Endometrium (tissue), 2 donors: ENCODE results near the gene DPM1.
"Not testable (repeated sequence)": the region's sequence is repeated elsewhere in the genome, so short reads cannot be mapped to it uniquely, and the experiment has no call there.

ENCODE experiments used
- FAIRE-seq: peaks from 2 replicates; lab custom pipeline; 2012; peaks lifted over from hg19 to GRCh38; lab: Jason Lieb, UNC
- donor health status: control.
- donor health status: control.

Gene DPM1

GRCh38 chr20:50980071-50980681, 21.8 kb upstream of the DPM1 start:
- no peak for FAIRE-seq

GRCh38 chr20:50978533-50978932, 20.2 kb upstream of the DPM1 start:
- not testable (repeated sequence) for FAIRE-seq

- FAIRE-seq, result no peak
Observed at GRCh38 chr20:50977066-50978021, 19.0 kb upstream of the DPM1 start.

- FAIRE-seq, result no peak
Observed at GRCh38 chr20:50975701-50976330, 17.5 kb upstream of the DPM1 start.

- FAIRE-seq, result no peak
Observed at GRCh38 chr20:50969912-50970311, 11.6 kb upstream of the DPM1 start.

GRCh38 chr20:50969435-50969834, 11.1 kb upstream of the DPM1 start:
- no peak for FAIRE-seq

GRCh38 chr20:50968289-50968688, 10.0 kb upstream of the DPM1 start:
- no peak for FAIRE-seq

- FAIRE-seq, result no peak
Observed at GRCh38 chr20:50967586-50967985, 9.3 kb upstream of the DPM1 start.

- no peak for FAIRE-seq
Observed at GRCh38 chr20:50959543-50960126, 1.3 kb upstream of the DPM1 start.

GRCh38 chr20:50958615-50959542, 547 bp upstream of the DPM1 start, which contains the start of gene MOCS3:
Gene MOCS3, plus strand, starts transcription at chr20:50958818. Its CDS starts 25 bp downstream, at chr20:50958843.
- FAIRE-seq, result peak; percentile 23

GRCh38 chr20:50957276-50957675, 1.1 kb downstream of the DPM1 start:
- no peak for FAIRE-seq

GRCh38 chr20:50953821-50954220, 4.5 kb downstream of the DPM1 start:
- no peak for FAIRE-seq

- FAIRE-seq, result no peak
Observed at GRCh38 chr20:50953196-50953595, 5.1 kb downstream of the DPM1 start.

GRCh38 chr20:50948132-50948785, 10.1 kb downstream of the DPM1 start:
- FAIRE-seq, result no peak

- FAIRE-seq, result no peak
Observed at GRCh38 chr20:50943069-50943468, 15.3 kb downstream of the DPM1 start.

- no peak for FAIRE-seq
Observed at GRCh38 chr20:50933589-50933988, 24.7 kb downstream of the DPM1 start.

GRCh38 chr20:50932691-50933280, 25.5 kb downstream of the DPM1 start:
- FAIRE-seq, result no peak

GRCh38 chr20:50932016-50932485, 26.3 kb downstream of the DPM1 start:
- FAIRE-seq, result no peak

- FAIRE-seq, result no peak
Observed at GRCh38 chr20:50931306-50932015, 26.9 kb downstream of the DPM1 start, which contains the start of gene ADNP. Gene ADNP, minus strand, starts transcription at chr20:50931437. Its CDS starts 27,441 bp downstream, at chr20:50903996.

- FAIRE-seq, result no peak
Observed at GRCh38 chr20:50930976-50931305, 27.4 kb downstream of the DPM1 start.
